Prostate gland (tissue), 2 donors: Measurements from ENCODE around the gene TRAF4. TPM values are rescaled to one million over a fixed set of nuclear protein-coding genes. Genes with fewer than 3 reads are reported as not detected.
"Not testable (repeated sequence)": the region's sequence is repeated elsewhere in the genome, so short reads cannot be mapped to it uniquely, and the experiment has no call there.

Source experiments
- DNase-seq: peaks from one replicate; pipeline ENCODE4 v3.0.0-alpha.2; 2019; ENCODE audit warnings: low spot score
- H3K27ac ChIP-seq, 2 donors: fragments of 200-600 bp; sonication (generic); 2 replicates each; pipeline ENCODE4 v1.5.1; 2017 to 2019
- H3K27me3 ChIP-seq: fragments of 200-600 bp; sonication (generic); replicated peaks from 2 replicates; pipeline ENCODE4 v1.5.1; 2019; ENCODE audit not compliant: insufficient read depth
- H3K36me3 ChIP-seq, 2 donors: fragments of 200-600 bp; sonication (generic); 1 replicate in 1 of 2; 2 replicates in 1 of 2; pipeline versions ENCODE4 v1.5.1 to v1.8.1; 2017 to 2019
- H3K4me1 ChIP-seq: fragments of 200-600 bp; sonication (generic); replicated peaks from 2 replicates; pipeline ENCODE4 v1.5.1; 2019
- H3K4me3 ChIP-seq, 2 donors: fragments of 200-600 bp; sonication (generic); 2 replicates each; pipeline ENCODE4 v1.5.1; 2017 to 2019
- H3K9me3 ChIP-seq: fragments of 200-600 bp; sonication (generic); 2 replicates; pipeline ENCODE4 v1.5.1; 2017
- CTCF ChIP-seq, 4 experiments: fragments of 200-600 bp in 2 of 4; fragments of 450-650 bp in 2 of 4; sonication (generic) in 2 of 4; IDR thresholded peaks; 1 replicate in 3 of 4; 2 replicates in 1 of 4; pipeline ENCODE4 v1.5.1; 2016 to 2019; ENCODE audit warnings: antibody characterized with exemption in 4 of 4, mild to moderate bottlenecking in 2 of 4, moderate library complexity in 2 of 4
- POLR2A ChIP-seq: fragments of 450-650 bp; IDR thresholded peaks from one replicate; pipeline ENCODE4 v1.6.1; 2016; ENCODE audit warnings: antibody characterized with exemption, mild to moderate bottlenecking
- POLR2AphosphoS5 ChIP-seq: sonication (generic); formaldehyde crosslinking; IDR thresholded peaks from one replicate; pipeline ENCODE4 v1.6.1; 2017; ENCODE audit warnings: antibody characterized with exemption
- WGBS: methylation state at CpG from one replicate; pipeline ENCODE4 v1.1.5; 2018; 5-methylcytosine and 5-hydroxymethylcytosine counted together
- intact Hi-C: fragments of 100-400 bp; cut with DNase I; formaldehyde crosslinking; loops from one replicate; pipeline ENCODE4 v1.14.2; 2022
- total RNA-seq, 2 donors: library from RNA; depleted of rRNA; stranded (reverse); fragments of >200 nt; gene quantifications; one replicate each; pipeline ENCODE4 v1.1.0, GENCODE V29; 2016

Gene TRAF4
- total RNA-seq, 2 donors from 2014 or later, result 43.1 to 59.8 TPM

DNA sequence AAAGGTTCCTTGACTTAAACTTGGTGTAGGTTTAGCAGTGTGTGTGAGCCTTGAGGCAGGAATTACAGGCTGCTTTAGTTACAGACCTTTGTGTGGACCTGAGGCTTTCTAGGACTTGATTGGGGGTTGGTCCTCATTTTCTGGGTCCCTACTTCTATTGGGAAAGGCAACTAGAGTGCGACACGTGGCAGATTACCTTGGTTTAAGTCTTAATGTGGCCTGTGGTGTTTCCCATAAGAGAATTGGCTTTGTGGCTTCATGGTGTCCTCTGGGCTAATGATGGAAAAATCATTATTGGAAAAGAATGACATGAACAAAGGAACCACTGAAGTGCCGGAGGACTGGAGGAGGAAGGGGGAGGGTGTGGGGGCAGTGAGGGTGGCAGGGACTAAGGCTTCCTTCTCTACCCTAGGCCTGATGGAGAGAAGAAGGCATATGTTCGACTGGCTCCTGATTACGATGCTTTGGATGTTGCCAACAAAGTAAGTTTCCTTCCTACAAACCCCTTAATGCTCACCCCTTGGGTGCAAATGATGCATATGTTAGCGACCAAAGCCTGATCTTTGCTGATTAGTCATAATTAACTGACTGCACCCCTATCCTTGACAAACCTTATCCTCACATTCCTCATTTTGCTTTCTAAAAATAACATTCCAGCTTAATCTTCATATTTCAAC is 20.5 kb upstream of the TRAF4 start:
- no peak for DNase-seq
- WGBS, result 65% methylated on average over 6 of the region's 6 CpGs
- no peaks in the 10 kb centered on the region for H3K27me3 ChIP-seq
- H3K36me3 ChIP-seq, result peaks cover 5 to 7% of the 10 kb centered on the region in 2 donors
- H3K4me1 ChIP-seq, result peaks cover 23% of the 10 kb centered on the region
- H3K9me3 ChIP-seq, result no peaks in the 10 kb centered on the region
- peak overlapping the region; percentile 99 for H3K27ac ChIP-seq
- no peak for TF ChIP-seq POLR2AphosphoS5
- no peak for TF ChIP-seq CTCF (IDR thresholded peaks at IDR 0.05)
- TF ChIP-seq POLR2A, result no peak
- intact Hi-C loops, result loop anchor here (10.0 kb wide), 1 partner anchor 192 kb away; no protein-coding TSS in a partner anchor
- no peak overlapping the region for H3K4me3 ChIP-seq

- WGBS, result 45% methylated on average over 4 of the region's 4 CpGs
- DNase-seq, result peak; percentile 62
- not testable (repeated sequence) for H3K36me3 ChIP-seq, H3K27me3 ChIP-seq, H3K4me3 ChIP-seq, H3K9me3 ChIP-seq
- intact Hi-C loops, result loop anchor here (10.0 kb wide), 1 partner anchor 191 kb away; no protein-coding TSS in a partner anchor
- Histone ChIP-seq H3K4me1 (peaks cover 23% of the 10 kb centered on the region), H3K27ac (peak overlapping the region; percentile 99)
- peak; percentile 91 for TF ChIP-seq POLR2AphosphoS5
Observed at GRCh38 chr17:28723836-28724499, 19.8 kb upstream of the TRAF4 start.

DNA sequence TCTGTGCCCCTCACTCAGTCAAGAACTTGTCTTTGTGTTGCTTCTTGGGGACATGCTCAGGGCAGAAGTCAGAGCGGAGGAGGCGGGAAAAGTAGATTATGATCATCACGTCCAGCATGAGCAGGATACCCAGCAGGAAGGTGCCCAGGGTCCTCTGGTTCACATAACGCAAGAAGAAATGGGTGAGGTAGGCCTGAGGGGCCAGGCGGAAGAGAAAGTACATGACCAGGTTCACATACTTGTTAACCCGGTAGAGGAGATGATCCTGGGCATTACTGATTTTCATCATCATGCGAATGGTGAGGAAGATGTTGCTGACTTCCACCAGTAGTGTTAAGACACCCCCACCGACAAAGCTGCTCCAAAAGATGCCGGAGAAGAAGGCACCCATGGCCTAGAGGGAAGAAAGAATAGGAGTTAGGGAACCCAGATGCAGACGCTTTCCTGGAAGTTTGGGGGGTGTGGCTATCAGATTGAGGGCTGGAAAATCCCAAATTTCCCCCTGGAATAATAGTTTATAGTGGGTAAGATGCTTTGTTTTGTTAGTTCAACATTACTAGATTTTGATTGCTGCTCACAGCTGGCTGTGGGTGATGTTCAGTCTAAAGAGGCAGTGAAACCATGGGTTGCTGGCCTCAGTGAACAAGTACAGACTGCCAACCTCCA is 19.2 kb upstream of the TRAF4 start:
- Histone ChIP-seq H3K27ac (peak overlapping the region; percentile 99), H3K4me3 (no peak overlapping the region), H3K27me3 (no peaks in the 10 kb centered on the region), H3K9me3 (no peaks in the 10 kb centered on the region), H3K4me1 (peaks cover 23% of the 10 kb centered on the region), H3K36me3 (peaks cover 5 to 7% of the 10 kb centered on the region in 2 donors)
- no peak for TF ChIP-seq CTCF (IDR thresholded peaks at IDR 0.05)
- TF ChIP-seq POLR2A, result no peak
- TF ChIP-seq POLR2AphosphoS5, result no peak
- intact Hi-C loops, result loop anchor here (5.0 to 10.0 kb wide), 2 partner anchors 190 to 228 kb away; partner anchors contain the start of gene PHF12
- DNase-seq, result no peak
- WGBS, result 68% methylated on average over 10 of the region's 10 CpGs

DNA sequence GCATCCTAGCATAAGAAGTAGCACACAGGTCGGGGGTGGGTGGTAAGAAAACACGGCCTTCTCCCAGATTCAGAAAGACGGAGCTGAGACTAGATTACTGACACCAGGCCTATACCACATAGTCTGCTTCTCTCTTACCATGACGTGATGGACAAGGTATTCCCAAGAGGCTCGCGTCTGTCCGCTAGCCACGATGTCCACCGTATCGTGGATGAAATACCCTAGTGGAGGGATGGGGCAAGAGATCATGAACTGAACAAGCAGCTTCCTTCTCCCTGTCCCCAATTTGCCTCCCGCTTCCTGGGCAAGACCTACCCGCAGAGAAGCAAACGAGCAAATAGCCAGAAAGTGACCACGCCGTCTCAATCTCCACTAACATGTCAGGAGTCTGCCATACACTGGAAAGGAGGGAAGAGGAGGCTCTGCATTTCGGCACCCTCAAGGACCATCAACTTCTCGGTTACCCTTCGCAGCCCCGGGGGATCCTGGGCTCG is 18.6 kb upstream of the TRAF4 start:
- H3K4me1 ChIP-seq, result peaks cover 23% of the 10 kb centered on the region
- intact Hi-C loops, result loop anchor here (5.0 to 10.0 kb wide), 2 partner anchors 190 to 227 kb away; partner anchors contain the start of gene PHF12
- no peaks in the 10 kb centered on the region for H3K27me3 ChIP-seq
- H3K27ac ChIP-seq, result peak overlapping the region; percentile 99
- no peaks in the 10 kb centered on the region for H3K9me3 ChIP-seq
- TF ChIP-seq POLR2A (no peak), POLR2AphosphoS5 (no peak), CTCF (IDR thresholded peaks at IDR 0.05) (no peak)
- H3K36me3 ChIP-seq, result peaks cover 5 to 7% of the 10 kb centered on the region in 2 donors
- no peak for DNase-seq
- H3K4me3 ChIP-seq, result peak overlapping the region; percentile 63 to 76
- WGBS, result 27% methylated on average over 20 of the region's 20 CpGs

GRCh38 chr17:28725660-28726225 is 18.1 kb upstream of the TRAF4 start:
- 2% methylated on average over 45 of the region's 45 CpGs for WGBS
- TF ChIP-seq POLR2AphosphoS5 (peak; percentile 15), POLR2A (peak; percentile 73), CTCF (IDR thresholded peaks at IDR 0.05) (no peak)
- H3K4me1 ChIP-seq, result peaks cover 22% of the 10 kb centered on the region
- H3K27me3 ChIP-seq, result no peaks in the 10 kb centered on the region
- intact Hi-C loops, result loop anchor here (2.0 to 10.0 kb wide), 3 partner anchors 25 to 227 kb away; partner anchors contain the start of gene PHF12
- H3K36me3 ChIP-seq, result peaks cover 5 to 7% of the 10 kb centered on the region in 2 donors
- H3K4me3 ChIP-seq, result peak overlapping the region; percentile 63 to 76
- H3K27ac ChIP-seq, result peak overlapping the region; percentile 99
- no peaks in the 10 kb centered on the region for H3K9me3 ChIP-seq
- peak; percentile 61 for DNase-seq
